Smooth muscle cell (in vitro differentiated cells): ENCODE results near the gene STK32A. TPM values are rescaled to one million over a fixed set of nuclear protein-coding genes. Genes with fewer than 3 reads are reported as not detected.

Source experiments
- polyA plus RNA-seq: library from polyadenylated mRNA; unstranded; fragments of >200 nt; fragmentation: Nextera tagmentation; extraction: Ambion mirVana; gene quantifications from 2 replicates; pipeline ENCODE4 v1.2.1, GENCODE V29; 2016
- small RNA-seq: library from RNA; depleted of rRNA; stranded (forward); fragments of <200 nt; gene quantifications from one replicate; pipeline ENCODE3, GENCODE V24; 2014
- total RNA-seq: library from RNA; depleted of rRNA; stranded (reverse); fragments of >200 nt; gene quantifications from 2 replicates; pipeline ENCODE4 v1.2.3, GENCODE V29; 2014

The STK32A gene
- total and polyA plus RNA-seq, 2 experiments from 2014 or later: 0.21 to 1.1 TPM

Small RNAs within 50 kb of the gene (small RNA-seq; reads per million reads assigned to genes)
- gene AC011373.1: not detected
